ENCODE measurements around the gene MLXIP. TPM values are rescaled to one million over a fixed set of nuclear protein-coding genes. Genes with fewer than 3 reads are reported as not detected.

MLXIP gene
- total and polyA plus RNA-seq, 2 donors (not counting 3 experiments of a cell fraction or from before 2014, with no cell fraction given), result 22.0 to 72.5 TPM

- Histone ChIP-seq H3K4me2 (ENCODE audit: insufficient read depth, low read length) (no peak overlapping the region), H3K79me2 (ENCODE audit: control insufficient read depth, insufficient read depth, low read length) (peaks cover 83% of the 10 kb centered on the region), H3K9me3 (replicated peaks; ENCODE audit: control insufficient read depth, insufficient read depth, low read length) (no peaks in the 10 kb centered on the region), H3K27ac (ENCODE audit: insufficient read depth, low read depth, low read length) (no peak overlapping the region), H4K20me1 (replicated peaks; ENCODE audit: control insufficient read depth, extremely low read depth, insufficient read depth, low read length) (no peaks in the 10 kb centered on the region), H3K36me3 (ENCODE audit: control insufficient read depth in 2 of 2, extremely low read depth in 1 of 2, insufficient read depth in 2 of 2, low read length in 2 of 2) (peaks cover 2 to 16% of the 10 kb centered on the region in 2 experiments), H3K27me3 (ENCODE audit: control insufficient read depth in 2 of 2, insufficient read depth in 2 of 2, low read length in 2 of 2) (no peaks in the 10 kb centered on the region), H2AFZ (ENCODE audit: low read depth, low read length) (no peak overlapping the region), H3K4me3 (replicated peaks in 1 of 3; ENCODE audit: insufficient read depth in 1 of 3, low read depth in 1 of 3, low read length in 3 of 3) (no peak overlapping the region), H3K4me1 (ENCODE audit: control insufficient read depth, extremely low read depth, insufficient read depth, low read length) (peaks cover 24% of the 10 kb centered on the region), H3K9me1 (replicated peaks; ENCODE audit: control insufficient read depth, extremely low read depth, insufficient read depth, low read length) (no peaks in the 10 kb centered on the region), H3K9ac (replicated peaks; ENCODE audit: extremely low read depth, insufficient read depth, low read length) (no peak overlapping the region)
- TF ChIP-seq POLR2AphosphoS5 (IDR thresholded peaks at IDR 0.05; ENCODE audit: insufficient read depth, low read depth, low read length) (no peak), GATA2 (IDR thresholded peaks at IDR 0.05; ENCODE audit: insufficient read depth, insufficient read length, low read depth, low read length) (no peak), EZH2 (IDR thresholded peaks at IDR 0.05; ENCODE audit: borderline replicate concordance, low read depth, low read length, severe bottlenecking) (no peak), JUN (IDR thresholded peaks at IDR 0.05; ENCODE audit: borderline replicate concordance, insufficient read depth, insufficient read length, low read depth) (no peak), MYC (IDR thresholded peaks at IDR 0.05; ENCODE audit: low read depth, low read length) (no peak)
- TF ChIP-seq, protein P1, sequence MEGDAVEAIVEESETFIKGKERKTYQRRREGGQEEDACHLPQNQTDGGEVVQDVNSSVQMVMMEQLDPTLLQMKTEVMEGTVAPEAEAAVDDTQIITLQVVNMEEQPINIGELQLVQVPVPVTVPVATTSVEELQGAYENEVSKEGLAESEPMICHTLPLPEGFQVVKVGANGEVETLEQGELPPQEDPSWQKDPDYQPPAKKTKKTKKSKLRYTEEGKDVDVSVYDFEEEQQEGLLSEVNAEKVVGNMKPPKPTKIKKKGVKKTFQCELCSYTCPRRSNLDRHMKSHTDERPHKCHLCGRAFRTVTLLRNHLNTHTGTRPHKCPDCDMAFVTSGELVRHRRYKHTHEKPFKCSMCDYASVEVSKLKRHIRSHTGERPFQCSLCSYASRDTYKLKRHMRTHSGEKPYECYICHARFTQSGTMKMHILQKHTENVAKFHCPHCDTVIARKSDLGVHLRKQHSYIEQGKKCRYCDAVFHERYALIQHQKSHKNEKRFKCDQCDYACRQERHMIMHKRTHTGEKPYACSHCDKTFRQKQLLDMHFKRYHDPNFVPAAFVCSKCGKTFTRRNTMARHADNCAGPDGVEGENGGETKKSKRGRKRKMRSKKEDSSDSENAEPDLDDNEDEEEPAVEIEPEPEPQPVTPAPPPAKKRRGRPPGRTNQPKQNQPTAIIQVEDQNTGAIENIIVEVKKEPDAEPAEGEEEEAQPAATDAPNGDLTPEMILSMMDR (IDR thresholded peaks at IDR 0.05; ENCODE audit: extremely low read depth in 1 of 2, insufficient read depth in 1 of 2, low read depth in 1 of 2, low read length in 2 of 2), result no peak
- TF ChIP-seq, protein P2, sequence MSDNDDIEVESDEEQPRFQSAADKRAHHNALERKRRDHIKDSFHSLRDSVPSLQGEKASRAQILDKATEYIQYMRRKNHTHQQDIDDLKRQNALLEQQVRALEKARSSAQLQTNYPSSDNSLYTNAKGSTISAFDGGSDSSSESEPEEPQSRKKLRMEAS (IDR thresholded peaks at IDR 0.05; ENCODE audit: insufficient read depth, insufficient read length), result no peak
- BruUV-seq (replicated peaks), result no TSS peak
- dilution Hi-C loops (cut with MboI; ENCODE audit: extremely low pct_ligation_motif_present, low sequenced_read_pairs), result no loop called here
- no peak for DNase-seq (ENCODE audit: low read depth, low spot score)
- no peak for FAIRE-seq
- intact Hi-C loops (cut with micrococcal nuclease), result no loop called here
- ChIA-PET POLR2A (no interaction called here), CTCF (interaction anchor here (1.0 to 3.0 kb wide), 3 partner anchors 11 to 29 kb away, joined by 3 to 18 read pairs (median 3); no protein-coding TSS in a partner anchor)
Measured at GRCh38 chr12:122086641-122087285, 8.2 kb downstream of the MLXIP start.

Measured in endothelial cell of umbilical vein (primary cell).